K562 (cell line): ENCODE measurements around the gene CACNA1C. TPM values are rescaled to one million over a fixed set of nuclear protein-coding genes. Genes with fewer than 3 reads are reported as not detected.

Experiments
- ATAC-seq: fragments of 200-7000 bp; cut with Tn5 transposase; 3 replicates; pipeline ENCODE4 v1.9.1; 2020; ENCODE audit warnings: moderate library complexity
- BruUV-seq: library from RNA; stranded (reverse); fragments of 400-500 nt; replicated peaks from 2 replicates; lab custom pipeline; 2021; lab: Mats Ljungman, UMichigan
- CTCF ChIA-PET: fragments of 300-600 bp; formaldehyde crosslinking; extraction: SDS; loops from one replicate; lab custom pipeline; 2021; ENCODE audit warnings: low intra/inter-chr PET ratio; lab: Yijun Ruan, JAX
- POLR2A ChIA-PET: fragments of 300-600, 350-650 bp; sonication (Branson Sonifier 250); formaldehyde crosslinking; extraction: SDS; loops from one replicate; lab custom pipeline; 2021; ENCODE audit warnings: antibody characterized with exemption, inconsistent platforms; lab: Yijun Ruan, JAX
- DNase-seq, 4 experiments: peaks; one replicate each; pipeline versions ENCODE4 v3.0.0 to v3.0.0-alpha.2; 2011 to 2018; ENCODE audit warnings: low spot score in 3 of 4, mixed read lengths in 3 of 4; ENCODE audit errors: extremely low read depth in 1 of 4
- FAIRE-seq: peaks from 2 replicates; lab custom pipeline; 2011; peaks lifted over from hg19 to GRCh38; lab: Jason Lieb, UNC
- H2AFZ ChIP-seq: 2 replicates; pipeline ENCODE4 v1.6.0; 2011; ENCODE audit warnings: low read depth, low read length, control low read depth, inconsistent platforms
- H3K27ac ChIP-seq: fragments of 200-600 bp; 3 replicates; pipeline ENCODE4 v1.8.0; 2011; ENCODE audit warnings: low read depth, mild to moderate bottlenecking, control low read depth, inconsistent platforms, low read length, moderate library complexity, mixed read lengths; ENCODE audit errors: extremely low read depth
- H3K27me3 ChIP-seq, 2 experiments: fragments of 300-600 bp in 1 of 2; 2 replicates in 1 of 2; 3 replicates in 1 of 2; pipeline versions ENCODE4 v1.6.0 to v1.8.0; 2011; ENCODE audit warnings: inconsistent platforms in 2 of 2, low read length in 2 of 2, mild to moderate bottlenecking in 1 of 2, mixed read lengths in 1 of 2, moderate library complexity in 1 of 2; ENCODE audit not compliant: control insufficient read depth in 2 of 2, insufficient read depth in 2 of 2
- H3K36me3 ChIP-seq: fragments of 300-600 bp; 3 replicates; pipeline ENCODE4 v1.8.0; 2011; ENCODE audit warnings: mild to moderate bottlenecking, low read length, inconsistent platforms; ENCODE audit not compliant: control insufficient read depth, insufficient read depth
- H3K4me1 ChIP-seq, 2 experiments: fragments of 200-600 bp in 1 of 2; replicated peaks in 1 of 2; 2 replicates in 1 of 2; 3 replicates in 1 of 2; pipeline versions ENCODE4 v1.5.1 to v1.8.0; 2011; ENCODE audit warnings: inconsistent platforms in 2 of 2, low read length in 2 of 2, mild to moderate bottlenecking in 1 of 2, mixed read lengths in 1 of 2, moderate library complexity in 1 of 2; ENCODE audit not compliant: control insufficient read depth in 2 of 2, insufficient read depth in 2 of 2
- H3K4me2 ChIP-seq: 2 replicates; pipeline ENCODE4 v1.6.1; 2011; ENCODE audit warnings: low read length, control low read depth, inconsistent platforms, mixed read lengths; ENCODE audit not compliant: insufficient read depth
- H3K4me3 ChIP-seq: fragments of 200-600 bp; sonication (generic), shearing (Covaris generic); 2 replicates; pipeline ENCODE4 v1.5.1; 2016; ENCODE audit warnings: control low read depth, inconsistent platforms
- H3K79me2 ChIP-seq: fragments of 200-600 bp; 3 replicates; pipeline ENCODE4 v1.8.0; 2011; ENCODE audit warnings: low read length, inconsistent platforms; ENCODE audit not compliant: control insufficient read depth, insufficient read depth
- H3K9ac ChIP-seq, 2 experiments: 2 replicates each; pipeline versions ENCODE4 v1.6.0 to v1.6.1; 2011; ENCODE audit warnings: low read depth in 2 of 2, low read length in 2 of 2, control low read depth in 1 of 2, inconsistent platforms in 1 of 2, mild to moderate bottlenecking in 1 of 2, mixed read lengths in 1 of 2; ENCODE audit not compliant: insufficient read depth in 1 of 2
- H3K9me1 ChIP-seq: one replicate; pipeline ENCODE4 v1.6.0; 2011; ENCODE audit warnings: inconsistent platforms, mild to moderate bottlenecking, low read length, moderate library complexity; ENCODE audit not compliant: control insufficient read depth, insufficient read depth
- H3K9me3 ChIP-seq: replicated peaks from 2 replicates; pipeline ENCODE4 v1.5.1; 2011; ENCODE audit warnings: low read depth, low read length, inconsistent platforms; ENCODE audit not compliant: control insufficient read depth, insufficient read depth
- H4K20me1 ChIP-seq: replicated peaks from 2 replicates; pipeline ENCODE4 v1.6.1; 2011; ENCODE audit warnings: low read length, inconsistent platforms, mixed read lengths; ENCODE audit not compliant: control insufficient read depth, insufficient read depth
- BRCA1 ChIP-seq, 2 experiments: fragments of 450-650 bp in 1 of 2; sonication (generic) in 1 of 2; formaldehyde crosslinking in 1 of 2; IDR thresholded peaks; 2 replicates each; pipeline versions ENCODE4 v1.5.0 to v1.6.1; 2017 to 2020; ENCODE audit warnings: mild to moderate bottlenecking in 1 of 2, missing genetic modification reagents in 1 of 2
- CBX1 ChIP-seq: sonication (generic); IDR thresholded peaks from 2 replicates; pipeline ENCODE4 v1.6.1; 2016; ENCODE audit warnings: antibody characterized with exemption, low read depth, mild to moderate bottlenecking
- CTBP1 ChIP-seq: fragments of 450-650 bp; IDR thresholded peaks from 2 replicates; pipeline ENCODE4 v1.6.1; 2016; ENCODE audit warnings: borderline replicate concordance
- HDAC2 ChIP-seq: fragments of 450-650 bp; IDR thresholded peaks from 2 replicates; pipeline ENCODE4 v1.6.1; 2016; ENCODE audit warnings: mild to moderate bottlenecking
- HDGF ChIP-seq: fragments of 450-650 bp; IDR thresholded peaks from 2 replicates; pipeline ENCODE4 v1.6.1; 2016
- MAFK ChIP-seq: IDR thresholded peaks from 2 replicates; pipeline ENCODE4 v1.6.1; 2011; ENCODE audit warnings: low read length, improper control_type of control experiment
- NCOA1 ChIP-seq: fragments of 450-650 bp; IDR thresholded peaks from 2 replicates; pipeline ENCODE4 v1.6.1; 2016; ENCODE audit warnings: low read depth
- NR3C1 ChIP-seq: sonication (generic); formaldehyde crosslinking; IDR thresholded peaks from 2 replicates; pipeline ENCODE4 v1.8.1; 2022; ENCODE audit warnings: missing genetic modification reagents
- RBFOX2 ChIP-seq: fragments of 200-400 bp; formaldehyde crosslinking; IDR thresholded peaks from 2 replicates; pipeline ENCODE4 v1.6.1; 2017; ENCODE audit warnings: low read depth, mild to moderate bottlenecking, low read length, moderate library complexity
- SMARCC2 ChIP-seq: fragments of 450-650 bp; IDR thresholded peaks from 2 replicates; pipeline ENCODE4 v1.6.1; 2017; ENCODE audit warnings: antibody characterized with exemption, moderate library complexity, mild to moderate bottlenecking, low read depth
- ZBTB8A ChIP-seq: fragments of 450-650 bp; IDR thresholded peaks from 2 replicates; pipeline ENCODE4 v1.6.1; 2018; ENCODE audit warnings: mild to moderate bottlenecking, moderate library complexity; ENCODE audit not compliant: partially characterized antibody
- ZNF717 ChIP-seq: fragments of 250-450 bp; sonication (Bioruptor Pico); IDR thresholded peaks from 2 replicates; pipeline ENCODE4 v1.5.0; 2021
- WGBS: fragments of 100-300 bp; shearing (Covaris generic); methylation state at CpG from one replicate; pipeline ENCODE4 v1.1.6; 2016; ENCODE audit warnings: low coverage, mixed read lengths; ENCODE audit not compliant: insufficient coverage; ENCODE audit errors: missing lambda C conversion rate; 5-methylcytosine and 5-hydroxymethylcytosine counted together
- in situ Hi-C: fragments of 300-500 bp; cut with MboI; formaldehyde crosslinking; loops from 4 replicates; pipeline ENCODE4 v1.15.0; 2018; ENCODE audit warnings: inconsistent platforms, mixed read lengths
- intact Hi-C: fragments of 100-400 bp; cut with micrococcal nuclease; formaldehyde crosslinking; loops from 2 replicates; pipeline ENCODE4 v1.14.2; 2022
- polyA plus RNA-seq, 8 experiments: library from polyadenylated mRNA; depleted of rRNA in 4 of 8; stranded (reverse) in 5 of 8; unstranded in 3 of 8; fragments of >200 nt; fragmentation: Nextera tagmentation in 2 of 8; fragmentation: Illumina TruSeq in 1 of 8; extraction: Ambion mirVana in 2 of 8; extraction: Trizol in 1 of 8; gene quantifications; 2 replicates each; pipeline versions ENCODE4 v1.2.1 to v1.2.3, GENCODE V29; 2011 to 2014; ENCODE audit warnings: inconsistent platforms in 1 of 8, missing spikeins in 1 of 8
- total RNA-seq, 7 experiments: library from RNA; depleted of rRNA in 6 of 7; stranded (reverse); fragments of >200 nt in 6 of 7; fragmentation: Illumina TruSeq in 2 of 7; extraction: Trizol in 2 of 7; gene quantifications; 2 replicates each; pipeline versions ENCODE4 v1.2.1 to v1.2.3, GENCODE V29; 2011 to 2021; ENCODE audit warnings: low replicate concordance in 1 of 7
- TF ChIP-seq, protein P1 (sequence below), 3 experiments: IDR thresholded peaks in 2 of 3; conservative IDR thresholded peaks in 1 of 3; 2 replicates each; pipeline ENCODE4 v1.5.1; 2011 to 2012; ENCODE audit warnings: low read length in 3 of 3, mild to moderate bottlenecking in 3 of 3, control low read depth in 2 of 3, improper control_type of control experiment in 1 of 3, inconsistent platforms in 1 of 3, low read depth in 1 of 3, mixed read lengths in 1 of 3, moderate library complexity in 1 of 3; ENCODE audit not compliant: insufficient read depth in 2 of 3
- TF ChIP-seq, protein P2 (sequence below), 2 experiments: fragments of 200-800 bp in 1 of 2; sonication (Bioruptor generic) in 1 of 2; sonication (generic) in 1 of 2; formaldehyde crosslinking in 1 of 2; IDR thresholded peaks in 1 of 2; conservative IDR thresholded peaks in 1 of 2; 2 replicates each; pipeline versions ENCODE4 v1.5.0 to v1.6.1; 2016 to 2020; ENCODE audit warnings: missing compliant biosample characterization in 1 of 2, missing genetic modification characterization in 1 of 2, missing genetic modification reagents in 1 of 2

CACNA1C gene
- total and polyA plus RNA-seq, 9 of the 15 experiments (the other 6 are each of a cell fraction or from before 2014, with no cell fraction given) = not detected

DNA sequence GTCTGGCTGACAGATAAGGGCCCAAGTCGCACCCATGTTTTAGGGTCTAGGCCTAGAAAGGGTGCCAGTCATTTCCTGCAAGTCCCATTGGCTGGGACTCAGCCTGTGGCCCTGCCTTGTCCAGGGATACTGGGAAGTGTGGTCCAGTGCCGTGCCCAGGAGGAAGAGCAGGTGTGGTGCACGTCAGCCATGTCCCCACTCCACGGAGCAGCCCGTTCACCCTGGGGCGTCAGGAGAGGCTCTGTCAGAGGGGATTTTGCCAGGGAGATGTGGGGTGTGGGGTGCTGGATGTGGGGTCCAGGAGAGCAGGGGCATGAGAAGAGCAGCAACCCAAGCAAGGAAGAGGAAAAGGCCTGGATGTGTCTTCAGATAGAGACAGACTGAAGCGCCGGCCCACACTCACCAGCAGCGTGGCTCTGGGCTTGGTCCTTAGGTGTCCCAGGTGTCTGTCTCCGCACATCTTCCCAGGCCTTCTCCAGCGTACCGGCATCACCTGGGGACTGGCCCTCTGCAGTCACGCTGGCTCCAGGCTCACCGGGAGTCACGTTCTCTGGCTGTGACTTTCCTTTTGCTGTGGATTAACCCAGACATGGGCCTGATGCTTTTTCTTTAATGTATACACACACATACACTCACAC lies 138.2 kb downstream of the CACNA1C start (continued):
- TF ChIP-seq, protein P1, sequence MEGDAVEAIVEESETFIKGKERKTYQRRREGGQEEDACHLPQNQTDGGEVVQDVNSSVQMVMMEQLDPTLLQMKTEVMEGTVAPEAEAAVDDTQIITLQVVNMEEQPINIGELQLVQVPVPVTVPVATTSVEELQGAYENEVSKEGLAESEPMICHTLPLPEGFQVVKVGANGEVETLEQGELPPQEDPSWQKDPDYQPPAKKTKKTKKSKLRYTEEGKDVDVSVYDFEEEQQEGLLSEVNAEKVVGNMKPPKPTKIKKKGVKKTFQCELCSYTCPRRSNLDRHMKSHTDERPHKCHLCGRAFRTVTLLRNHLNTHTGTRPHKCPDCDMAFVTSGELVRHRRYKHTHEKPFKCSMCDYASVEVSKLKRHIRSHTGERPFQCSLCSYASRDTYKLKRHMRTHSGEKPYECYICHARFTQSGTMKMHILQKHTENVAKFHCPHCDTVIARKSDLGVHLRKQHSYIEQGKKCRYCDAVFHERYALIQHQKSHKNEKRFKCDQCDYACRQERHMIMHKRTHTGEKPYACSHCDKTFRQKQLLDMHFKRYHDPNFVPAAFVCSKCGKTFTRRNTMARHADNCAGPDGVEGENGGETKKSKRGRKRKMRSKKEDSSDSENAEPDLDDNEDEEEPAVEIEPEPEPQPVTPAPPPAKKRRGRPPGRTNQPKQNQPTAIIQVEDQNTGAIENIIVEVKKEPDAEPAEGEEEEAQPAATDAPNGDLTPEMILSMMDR (IDR thresholded peaks at IDR 0.05 in 2 of 3, conservative IDR thresholded peaks at IDR 0.05 in 1 of 3; ENCODE audit: insufficient read depth in 2 of 3, low read depth in 1 of 3, low read length in 3 of 3) = no peak
- no peak for TF ChIP-seq ZNF717 (CRISPR knock-in tag)
- TF ChIP-seq CTBP1 = no peak

DNA sequence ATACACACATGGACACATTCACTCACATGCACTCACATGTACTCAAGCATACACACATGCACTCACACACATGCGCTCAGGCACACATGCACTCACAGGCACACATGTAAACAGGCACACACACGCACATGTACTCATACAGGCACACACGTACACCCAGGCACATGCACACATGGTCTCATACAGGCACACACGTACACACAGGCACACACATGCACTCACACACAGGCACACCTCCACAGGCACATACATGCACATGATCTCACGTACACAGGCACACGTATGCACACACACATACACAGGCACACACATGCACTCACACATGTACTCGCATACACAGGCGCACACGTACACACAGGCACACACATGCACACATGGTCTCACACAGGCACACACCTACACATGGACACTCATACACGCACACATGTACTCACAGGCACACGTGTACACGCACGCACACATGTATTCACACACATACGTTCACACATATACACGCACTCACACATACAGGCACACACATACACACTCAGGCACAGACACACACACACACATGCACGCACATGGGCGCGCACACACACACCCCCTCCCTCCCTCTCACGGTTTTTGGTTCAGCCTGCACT lies 138.9 kb downstream of the CACNA1C start:
- no TSS peak for BruUV-seq
- Histone ChIP-seq H3K27me3 (peaks cover 2 to 22% of the 10 kb centered on the region in 2 experiments; a peak in 2 of 5 replicates), H3K9ac (no peak overlapping the region), H4K20me1 (no peaks in the 10 kb centered on the region), H3K4me2 (no peak overlapping the region), H3K36me3 (no peaks in the 10 kb centered on the region), H3K4me3 (no peak overlapping the region), H3K79me2 (no peaks in the 10 kb centered on the region), H3K4me1 (no peaks in the 10 kb centered on the region; a peak in 1 of 5 replicates), H2AFZ (no peak overlapping the region), H3K9me3 (no peaks in the 10 kb centered on the region), H3K9me1 (no peaks in the 10 kb centered on the region), H3K27ac (no peak overlapping the region)
- intact Hi-C loops (no loop called here), in situ Hi-C loops (no loop called here)
- ChIA-PET POLR2A (no interaction called here), CTCF (no interaction called here)
- TF ChIP-seq HDAC2 (no peak), NR3C1 (CRISPR knock-in tag) (no peak), CBX1 (no peak), HDGF (no peak), SMARCC2 (no peak), ZBTB8A (no peak), RBFOX2 (no peak), NCOA1 (no peak), MAFK (no peak), BRCA1 (IDR thresholded peaks at IDR 0.05) (no peak), BRCA1 (CRISPR knock-in tag; IDR thresholded peaks at IDR 0.05) (no peak)
- TF ChIP-seq, protein P2, sequence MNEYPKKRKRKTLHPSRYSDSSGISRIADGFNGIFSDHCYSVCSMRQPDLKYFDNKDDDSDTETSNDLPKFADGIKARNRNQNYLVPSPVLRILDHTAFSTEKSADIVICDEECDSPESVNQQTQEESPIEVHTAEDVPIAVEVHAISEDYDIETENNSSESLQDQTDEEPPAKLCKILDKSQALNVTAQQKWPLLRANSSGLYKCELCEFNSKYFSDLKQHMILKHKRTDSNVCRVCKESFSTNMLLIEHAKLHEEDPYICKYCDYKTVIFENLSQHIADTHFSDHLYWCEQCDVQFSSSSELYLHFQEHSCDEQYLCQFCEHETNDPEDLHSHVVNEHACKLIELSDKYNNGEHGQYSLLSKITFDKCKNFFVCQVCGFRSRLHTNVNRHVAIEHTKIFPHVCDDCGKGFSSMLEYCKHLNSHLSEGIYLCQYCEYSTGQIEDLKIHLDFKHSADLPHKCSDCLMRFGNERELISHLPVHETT (CRISPR knock-in tag; conservative IDR thresholded peaks at IDR 0.05 in 1 of 2, IDR thresholded peaks at IDR 0.05 in 1 of 2) = no peak
- ATAC-seq = no peak
- DNase-seq = no peak
- FAIRE-seq = no peak
- 13% methylated on average over 14 of the region's 19 CpGs for WGBS
